HepG2 (cell line): ENCODE data around the gene FAM53C. TPM values are rescaled to one million over a fixed set of nuclear protein-coding genes. Genes with fewer than 3 reads are reported as not detected.
A peak's percentile ranks its signal among the peaks of the same experiment; 100 is the strongest.

Experiments
- AHR ChIP-seq: IDR thresholded peaks from 2 replicates; pipeline ENCODE4 v1.6.1; 2018; ENCODE audit warnings: missing genetic modification reagents, missing compliant biosample characterization
- GLI4 ChIP-seq: sonication (generic); formaldehyde crosslinking; IDR thresholded peaks from 2 replicates; pipeline ENCODE4 v1.5.1; 2020; ENCODE audit warnings: missing genetic modification reagents, mild to moderate bottlenecking, moderate library complexity, borderline replicate concordance
- NFATC3 ChIP-seq: sonication (generic); formaldehyde crosslinking; IDR thresholded peaks from 2 replicates; pipeline ENCODE4 v1.5.1; 2020; ENCODE audit warnings: mild to moderate bottlenecking, missing genetic modification reagents
- PAX8 ChIP-seq: sonication (generic); formaldehyde crosslinking; IDR thresholded peaks from 2 replicates; pipeline ENCODE4 v1.8.0; 2022; ENCODE audit warnings: mild to moderate bottlenecking, missing genetic modification reagents, borderline replicate concordance
- SMAD9 ChIP-seq: sonication (generic); formaldehyde crosslinking; IDR thresholded peaks from 2 replicates; pipeline ENCODE4 v1.5.1; 2020; ENCODE audit warnings: mild to moderate bottlenecking, missing genetic modification reagents
- ZFP82 ChIP-seq: sonication (generic); formaldehyde crosslinking; IDR thresholded peaks from 2 replicates; pipeline ENCODE4 v1.5.1; 2020; ENCODE audit warnings: mild to moderate bottlenecking, missing genetic modification reagents, borderline replicate concordance
- ZNF382 ChIP-seq: sonication (generic); formaldehyde crosslinking; IDR thresholded peaks from 2 replicates; pipeline ENCODE4 v1.5.0; 2020; ENCODE audit warnings: missing genetic modification reagents, mild to moderate bottlenecking, borderline replicate concordance
- ZNF550 ChIP-seq: sonication (generic); formaldehyde crosslinking; IDR thresholded peaks from 2 replicates; pipeline ENCODE4 v1.4.0; 2020; ENCODE audit warnings: mild to moderate bottlenecking, missing genetic modification reagents, borderline replicate concordance
- ZNF558 ChIP-seq: sonication (generic); formaldehyde crosslinking; IDR thresholded peaks from 2 replicates; pipeline ENCODE4 v1.9.0; 2022; ENCODE audit warnings: mild to moderate bottlenecking, missing genetic modification reagents, borderline replicate concordance
- ZNF724P ChIP-seq: sonication (generic); formaldehyde crosslinking; IDR thresholded peaks from 2 replicates; pipeline ENCODE4 v1.8.0; 2022; ENCODE audit warnings: missing genetic modification reagents, borderline replicate concordance
- ZNF777 ChIP-seq: sonication (generic); formaldehyde crosslinking; IDR thresholded peaks from 2 replicates; pipeline ENCODE4 v1.4.0; 2020; ENCODE audit warnings: missing genetic modification reagents
- polyA plus RNA-seq, 8 experiments: library from polyadenylated mRNA; depleted of rRNA in 3 of 8; stranded (reverse) in 7 of 8; unstranded in 1 of 8; fragments of >200 nt; fragmentation: Illumina TruSeq in 4 of 8; extraction: Trizol in 4 of 8; gene quantifications; 2 replicates each; pipeline versions ENCODE4 v1.2.1 to v1.2.3, GENCODE V29; 2011 to 2016; ENCODE audit warnings: low read depth in 4 of 8, missing spikeins in 1 of 8, mixed read lengths in 1 of 8; ENCODE audit not compliant: insufficient read depth in 1 of 8
- total RNA-seq, 5 experiments: library from RNA; depleted of rRNA; stranded (reverse); fragments of >200 nt; fragmentation: Illumina TruSeq; extraction: Trizol; gene quantifications; 2 replicates each; pipeline ENCODE4 v1.2.3, GENCODE V29; 2016; ENCODE audit warnings: low read depth in 1 of 5
- TF ChIP-seq, protein P1 (sequence below): sonication (generic); formaldehyde crosslinking; IDR thresholded peaks from 2 replicates; pipeline ENCODE4 v1.4.0; 2020; ENCODE audit warnings: missing genetic modification reagents
- TF ChIP-seq, protein P2 (sequence below): sonication (generic); formaldehyde crosslinking; IDR thresholded peaks from 2 replicates; pipeline ENCODE4 v1.8.0; 2022; ENCODE audit warnings: low read depth, missing genetic modification reagents
- TF ChIP-seq, protein P3 (sequence below): sonication (generic); formaldehyde crosslinking; IDR thresholded peaks from 2 replicates; pipeline ENCODE4 v1.4.0; 2020; ENCODE audit warnings: missing genetic modification reagents
- TF ChIP-seq, protein P4 (sequence below), 2 experiments: sonication (generic) in 1 of 2; formaldehyde crosslinking in 1 of 2; IDR thresholded peaks; 2 replicates each; pipeline versions ENCODE4 v1.4.0 to v1.6.1; 2016 to 2020; ENCODE audit warnings: borderline replicate concordance in 1 of 2, low read depth in 1 of 2, mild to moderate bottlenecking in 1 of 2, missing genetic modification reagents in 1 of 2

Gene FAM53C
- total and polyA plus RNA-seq, 2 of the 13 experiments (the other 11 are each of a cell fraction or from before 2014, with no cell fraction given), result 26.9 to 30.1 TPM

DNA sequence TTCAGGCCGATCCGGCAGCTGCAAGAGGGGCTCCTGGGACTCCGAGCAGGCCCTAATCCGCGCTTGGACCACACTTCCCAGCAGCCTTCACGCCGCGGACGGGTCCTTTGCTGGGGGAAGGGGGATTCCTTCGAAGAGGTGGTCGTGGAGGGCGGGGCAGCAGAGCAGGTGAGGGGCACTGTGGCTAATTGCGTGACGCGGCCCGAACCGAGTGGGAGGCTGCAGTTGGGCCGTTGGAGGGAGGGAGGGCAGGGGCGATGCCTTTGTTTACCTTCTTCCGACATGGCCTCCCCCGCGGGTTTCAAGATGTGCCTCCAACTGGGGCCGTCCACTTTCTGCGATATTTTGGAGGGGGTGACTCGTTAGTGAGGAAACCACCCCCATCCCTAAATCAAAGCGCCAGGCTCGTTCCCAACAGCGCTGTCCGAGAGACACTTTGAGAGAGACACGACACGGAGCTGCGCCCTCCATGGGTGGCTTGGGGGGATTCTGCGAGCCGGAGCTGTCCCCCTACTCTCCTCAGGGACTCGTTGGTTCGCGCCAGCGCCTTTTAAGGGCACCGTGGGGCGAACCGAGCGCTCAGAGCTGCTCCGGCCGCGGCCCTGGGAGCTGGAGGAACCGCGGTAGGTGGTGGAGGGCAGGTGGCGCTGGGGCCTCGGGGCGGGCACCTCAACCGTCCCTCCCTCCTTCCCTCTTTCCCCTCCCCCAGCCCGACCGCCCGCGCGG lies at the start of gene FAM53C (continued):
- TF ChIP-seq, protein P1, sequence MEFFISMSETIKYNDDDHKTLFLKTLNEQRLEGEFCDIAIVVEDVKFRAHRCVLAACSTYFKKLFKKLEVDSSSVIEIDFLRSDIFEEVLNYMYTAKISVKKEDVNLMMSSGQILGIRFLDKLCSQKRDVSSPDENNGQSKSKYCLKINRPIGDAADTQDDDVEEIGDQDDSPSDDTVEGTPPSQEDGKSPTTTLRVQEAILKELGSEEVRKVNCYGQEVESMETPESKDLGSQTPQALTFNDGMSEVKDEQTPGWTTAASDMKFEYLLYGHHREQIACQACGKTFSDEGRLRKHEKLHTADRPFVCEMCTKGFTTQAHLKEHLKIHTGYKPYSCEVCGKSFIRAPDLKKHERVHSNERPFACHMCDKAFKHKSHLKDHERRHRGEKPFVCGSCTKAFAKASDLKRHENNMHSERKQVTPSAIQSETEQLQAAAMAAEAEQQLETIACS (CRISPR knock-in tag), result no peak; the same call in 1 of the 2 replicates
- TF ChIP-seq SMAD9 (CRISPR knock-in tag) (no peak), PAX8 (no peak), ZNF382 (no peak), ZNF550 (CRISPR knock-in tag) (no peak), AHR (peak; percentile 92; the same call in 1 of the 2 replicates), ZFP82 (CRISPR knock-in tag) (no peak), ZNF724P (CRISPR knock-in tag) (peak; percentile 45; the same call in 1 of the 2 replicates), ZNF777 (CRISPR knock-in tag) (peak; percentile 57), GLI4 (CRISPR knock-in tag) (0 out of 2 replicates have a peak, but pooled peaks have one; percentile 56), ZNF558 (peak; percentile 73; the same call in 1 of the 2 replicates), NFATC3 (CRISPR knock-in tag) (no peak)
- TF ChIP-seq, protein P2, sequence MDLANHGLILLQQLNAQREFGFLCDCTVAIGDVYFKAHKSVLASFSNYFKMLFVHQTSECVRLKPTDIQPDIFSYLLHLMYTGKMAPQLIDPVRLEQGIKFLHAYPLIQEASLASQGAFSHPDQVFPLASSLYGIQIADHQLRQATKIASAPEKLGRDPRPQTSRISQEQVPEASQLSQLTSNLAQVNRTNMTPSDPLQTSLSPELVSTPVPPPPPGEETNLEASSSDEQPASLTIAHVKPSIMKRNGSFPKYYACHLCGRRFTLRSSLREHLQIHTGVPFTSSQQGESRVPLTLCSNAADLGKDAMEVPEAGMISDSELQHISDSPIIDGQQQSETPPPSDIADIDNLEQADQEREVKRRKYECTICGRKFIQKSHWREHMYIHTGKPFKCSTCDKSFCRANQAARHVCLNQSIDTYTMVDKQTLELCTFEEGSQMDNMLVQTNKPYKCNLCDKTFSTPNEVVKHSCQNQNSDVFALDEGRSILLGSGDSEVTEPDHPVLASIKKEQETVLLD (CRISPR knock-in tag), result peak; percentile 67; the same call in 1 of the 2 replicates
- TF ChIP-seq, protein P3, sequence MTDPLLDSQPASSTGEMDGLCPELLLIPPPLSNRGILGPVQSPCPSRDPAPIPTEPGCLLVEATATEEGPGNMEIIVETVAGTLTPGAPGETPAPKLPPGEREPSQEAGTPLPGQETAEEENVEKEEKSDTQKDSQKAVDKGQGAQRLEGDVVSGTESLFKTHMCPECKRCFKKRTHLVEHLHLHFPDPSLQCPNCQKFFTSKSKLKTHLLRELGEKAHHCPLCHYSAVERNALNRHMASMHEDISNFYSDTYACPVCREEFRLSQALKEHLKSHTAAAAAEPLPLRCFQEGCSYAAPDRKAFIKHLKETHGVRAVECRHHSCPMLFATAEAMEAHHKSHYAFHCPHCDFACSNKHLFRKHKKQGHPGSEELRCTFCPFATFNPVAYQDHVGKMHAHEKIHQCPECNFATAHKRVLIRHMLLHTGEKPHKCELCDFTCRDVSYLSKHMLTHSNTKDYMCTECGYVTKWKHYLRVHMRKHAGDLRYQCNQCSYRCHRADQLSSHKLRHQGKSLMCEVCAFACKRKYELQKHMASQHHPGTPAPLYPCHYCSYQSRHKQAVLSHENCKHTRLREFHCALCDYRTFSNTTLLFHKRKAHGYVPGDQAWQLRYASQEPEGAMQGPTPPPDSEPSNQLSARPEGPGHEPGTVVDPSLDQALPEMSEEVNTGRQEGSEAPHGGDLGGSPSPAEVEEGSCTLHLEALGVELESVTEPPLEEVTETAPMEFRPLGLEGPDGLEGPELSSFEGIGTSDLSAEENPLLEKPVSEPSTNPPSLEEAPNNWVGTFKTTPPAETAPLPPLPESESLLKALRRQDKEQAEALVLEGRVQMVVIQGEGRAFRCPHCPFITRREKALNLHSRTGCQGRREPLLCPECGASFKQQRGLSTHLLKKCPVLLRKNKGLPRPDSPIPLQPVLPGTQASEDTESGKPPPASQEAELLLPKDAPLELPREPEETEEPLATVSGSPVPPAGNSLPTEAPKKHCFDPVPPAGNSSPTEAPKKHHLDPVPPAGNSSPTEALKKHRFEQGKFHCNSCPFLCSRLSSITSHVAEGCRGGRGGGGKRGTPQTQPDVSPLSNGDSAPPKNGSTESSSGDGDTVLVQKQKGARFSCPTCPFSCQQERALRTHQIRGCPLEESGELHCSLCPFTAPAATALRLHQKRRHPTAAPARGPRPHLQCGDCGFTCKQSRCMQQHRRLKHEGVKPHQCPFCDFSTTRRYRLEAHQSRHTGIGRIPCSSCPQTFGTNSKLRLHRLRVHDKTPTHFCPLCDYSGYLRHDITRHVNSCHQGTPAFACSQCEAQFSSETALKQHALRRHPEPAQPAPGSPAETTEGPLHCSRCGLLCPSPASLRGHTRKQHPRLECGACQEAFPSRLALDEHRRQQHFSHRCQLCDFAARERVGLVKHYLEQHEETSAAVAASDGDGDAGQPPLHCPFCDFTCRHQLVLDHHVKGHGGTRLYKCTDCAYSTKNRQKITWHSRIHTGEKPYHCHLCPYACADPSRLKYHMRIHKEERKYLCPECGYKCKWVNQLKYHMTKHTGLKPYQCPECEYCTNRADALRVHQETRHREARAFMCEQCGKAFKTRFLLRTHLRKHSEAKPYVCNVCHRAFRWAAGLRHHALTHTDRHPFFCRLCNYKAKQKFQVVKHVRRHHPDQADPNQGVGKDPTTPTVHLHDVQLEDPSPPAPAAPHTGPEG (CRISPR knock-in tag), result peak; percentile 87
- TF ChIP-seq, protein P4, sequence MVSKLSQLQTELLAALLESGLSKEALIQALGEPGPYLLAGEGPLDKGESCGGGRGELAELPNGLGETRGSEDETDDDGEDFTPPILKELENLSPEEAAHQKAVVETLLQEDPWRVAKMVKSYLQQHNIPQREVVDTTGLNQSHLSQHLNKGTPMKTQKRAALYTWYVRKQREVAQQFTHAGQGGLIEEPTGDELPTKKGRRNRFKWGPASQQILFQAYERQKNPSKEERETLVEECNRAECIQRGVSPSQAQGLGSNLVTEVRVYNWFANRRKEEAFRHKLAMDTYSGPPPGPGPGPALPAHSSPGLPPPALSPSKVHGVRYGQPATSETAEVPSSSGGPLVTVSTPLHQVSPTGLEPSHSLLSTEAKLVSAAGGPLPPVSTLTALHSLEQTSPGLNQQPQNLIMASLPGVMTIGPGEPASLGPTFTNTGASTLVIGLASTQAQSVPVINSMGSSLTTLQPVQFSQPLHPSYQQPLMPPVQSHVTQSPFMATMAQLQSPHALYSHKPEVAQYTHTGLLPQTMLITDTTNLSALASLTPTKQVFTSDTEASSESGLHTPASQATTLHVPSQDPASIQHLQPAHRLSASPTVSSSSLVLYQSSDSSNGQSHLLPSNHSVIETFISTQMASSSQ (IDR thresholded peaks at IDR 0.05; ENCODE audit: low read depth), result no peak; the same call in 1 of the 2 replicates
- TF ChIP-seq, protein P4 (CRISPR knock-in tag; IDR thresholded peaks at IDR 0.05; ENCODE audit: borderline replicate concordance), result peak; percentile 82
